SK-N-SH (cell line): ENCODE data around the gene UGCG. TPM values are rescaled to one million over a fixed set of nuclear protein-coding genes. Genes with fewer than 3 reads are reported as not detected.

Source experiments
- CTCF ChIA-PET: fragments of 300-600, 350-600 bp; formaldehyde crosslinking; extraction: SDS; loops from one replicate; lab custom pipeline; 2021; lab: Yijun Ruan, JAX
- POLR2A ChIA-PET: fragments of 350-600 bp; sonication (Branson Sonifier 250); formaldehyde crosslinking; extraction: SDS; loops from one replicate; lab custom pipeline; 2020; ENCODE audit warnings: antibody characterized with exemption, inconsistent platforms; lab: Yijun Ruan, JAX
- DNase-seq: peaks from one replicate; pipeline ENCODE4 v3.0.0; 2012
- H2AFZ ChIP-seq: fragments of 200-600 bp; sonication (generic); 2 replicates; pipeline ENCODE4 v1.8.1; 2016; ENCODE audit warnings: antibody characterized with exemption, mild to moderate bottlenecking, low read depth
- H3F3A ChIP-seq: fragments of 200-600 bp; sonication (generic); replicated peaks from 2 replicates; pipeline ENCODE3; 2016; ENCODE audit warnings: antibody characterized with exemption, mild to moderate bottlenecking; ENCODE audit not compliant: insufficient read depth
- H3K27ac ChIP-seq, 2 experiments: fragments of 200-500 bp in 1 of 2; fragments of 200-600 bp in 1 of 2; sonication (Bioruptor generic) in 1 of 2; sonication (generic), shearing (Covaris generic) in 1 of 2; 2 replicates each; pipeline versions ENCODE4 v1.5.1 to v1.6.1; 2014 to 2016; ENCODE audit warnings: low read depth in 2 of 2, inconsistent platforms in 1 of 2, low read length in 1 of 2, mild to moderate bottlenecking in 1 of 2, mixed read lengths in 1 of 2
- H3K27me3 ChIP-seq: fragments of 200-600 bp; sonication (generic), shearing (Covaris generic); 2 replicates; pipeline ENCODE4 v1.6.1; 2016; ENCODE audit warnings: mixed run types; ENCODE audit not compliant: insufficient read depth
- H3K36me3 ChIP-seq, 2 experiments: fragments of 200-500 bp in 1 of 2; fragments of 200-600 bp in 1 of 2; sonication (Bioruptor generic) in 1 of 2; sonication (generic) in 1 of 2; replicated peaks in 1 of 2; 2 replicates each; pipeline versions ENCODE3 to v1.5.1; 2014 to 2016; ENCODE audit warnings: low read length in 1 of 2, mild to moderate bottlenecking in 1 of 2; ENCODE audit not compliant: insufficient read depth in 2 of 2, control insufficient read depth in 1 of 2
- H3K4me1 ChIP-seq, 2 experiments: fragments of 200-500 bp in 1 of 2; fragments of 200-600 bp in 1 of 2; sonication (Bioruptor generic) in 1 of 2; sonication (generic), shearing (Covaris generic) in 1 of 2; 2 replicates each; pipeline versions ENCODE4 v1.5.1 to v1.6.1; 2014 to 2016; ENCODE audit warnings: low read depth in 1 of 2, low read length in 1 of 2, mixed run types in 1 of 2; ENCODE audit not compliant: insufficient read depth in 2 of 2, control insufficient read depth in 1 of 2
- H3K4me2 ChIP-seq: fragments of 200-600 bp; sonication (generic), shearing (Covaris generic); 2 replicates; pipeline ENCODE4 v1.6.1; 2017; ENCODE audit warnings: mixed run types
- H3K4me3 ChIP-seq, 2 experiments: fragments of 200-500 bp in 1 of 2; fragments of 200-600 bp in 1 of 2; sonication (Bioruptor generic) in 1 of 2; sonication (generic), shearing (Covaris generic) in 1 of 2; 2 replicates each; pipeline versions ENCODE4 v1.5.1 to v1.8.1; 2014 to 2016; ENCODE audit warnings: low read depth in 2 of 2, inconsistent platforms in 1 of 2, low read length in 1 of 2, mild to moderate bottlenecking in 1 of 2, mixed read lengths in 1 of 2, moderate library complexity in 1 of 2
- H3K79me2 ChIP-seq: fragments of 200-600 bp; sonication (generic); 2 replicates; pipeline ENCODE4 v1.8.1; 2017; ENCODE audit warnings: mild to moderate bottlenecking; ENCODE audit not compliant: insufficient read depth
- H3K9ac ChIP-seq: fragments of 200-600 bp; sonication (generic); 2 replicates; pipeline ENCODE4 v1.6.1; 2017; ENCODE audit warnings: mixed run types
- H3K9me2 ChIP-seq: fragments of 200-600 bp; sonication (generic); 2 replicates; pipeline ENCODE4 v1.6.1; 2017; ENCODE audit warnings: mixed run types
- H3K9me3 ChIP-seq: fragments of 200-600 bp; sonication (generic); 2 replicates; pipeline ENCODE4 v1.6.1; 2017; ENCODE audit warnings: mixed run types, mild to moderate bottlenecking, moderate library complexity
- H4K20me1 ChIP-seq: fragments of 200-600 bp; sonication (generic); 2 replicates; pipeline ENCODE4 v1.6.1; 2017; ENCODE audit warnings: mild to moderate bottlenecking, mixed run types; ENCODE audit not compliant: insufficient read depth
- CHD2 ChIP-seq: fragments of 150-350 bp; IDR thresholded peaks from 2 replicates; pipeline ENCODE4 v1.6.1; 2018; ENCODE audit warnings: low read length; ENCODE audit not compliant: partially characterized antibody
- EP300 ChIP-seq, 2 experiments: IDR thresholded peaks; 2 replicates each; pipeline versions ENCODE4 v1.4.0 to v1.6.1; 2012; ENCODE audit warnings: borderline replicate concordance in 1 of 2, low read depth in 1 of 2, low read length in 1 of 2
- FOSL2 ChIP-seq: IDR thresholded peaks from 2 replicates; pipeline ENCODE4 v1.4.0; 2012; ENCODE audit warnings: low read depth, mild to moderate bottlenecking, moderate library complexity, borderline replicate concordance
- GABPA ChIP-seq: IDR thresholded peaks from 2 replicates; pipeline ENCODE4 v1.4.0; 2012; ENCODE audit warnings: low read depth, mild to moderate bottlenecking
- GATA2 ChIP-seq: sonication (generic); formaldehyde crosslinking; IDR thresholded peaks from 2 replicates; pipeline ENCODE4 v1.5.0; 2020; ENCODE audit warnings: mild to moderate bottlenecking, missing genetic modification reagents
- JUND ChIP-seq: IDR thresholded peaks from 2 replicates; pipeline ENCODE4 v1.4.0; 2012
- MAX ChIP-seq: IDR thresholded peaks from 2 replicates; pipeline ENCODE4 v1.4.0; 2012; ENCODE audit warnings: low read depth
- MEF2A ChIP-seq: IDR thresholded peaks from 2 replicates; pipeline ENCODE4 v1.4.0; 2012; ENCODE audit warnings: low read depth, borderline replicate concordance
- MXI1 ChIP-seq: IDR thresholded peaks from 2 replicates; pipeline ENCODE4 v1.6.1; 2012; ENCODE audit warnings: mild to moderate bottlenecking, low read depth, low read length, improper control_type of control experiment
- NFIC ChIP-seq: IDR thresholded peaks from 2 replicates; pipeline ENCODE4 v1.4.0; 2012; ENCODE audit warnings: borderline replicate concordance
- POLR2AphosphoS5 ChIP-seq: IDR thresholded peaks from 2 replicates; pipeline ENCODE4 v1.6.1; 2012; ENCODE audit warnings: low read depth, low read length
- RAD21 ChIP-seq: IDR thresholded peaks from 2 replicates; pipeline ENCODE4 v1.6.1; 2012; ENCODE audit warnings: mild to moderate bottlenecking, low read length
- RFX5 ChIP-seq: IDR thresholded peaks from 2 replicates; pipeline ENCODE4 v1.6.1; 2012; ENCODE audit warnings: mild to moderate bottlenecking, improper control_type of control experiment, low read length
- RXRA ChIP-seq: IDR thresholded peaks from 2 replicates; pipeline ENCODE4 v1.4.0; 2012; ENCODE audit warnings: low read depth, mild to moderate bottlenecking, borderline replicate concordance
- SIN3A ChIP-seq: IDR thresholded peaks from 2 replicates; pipeline ENCODE4 v1.6.1; 2012; ENCODE audit warnings: low read depth, mild to moderate bottlenecking, low read length, moderate library complexity, borderline replicate concordance
- SMC3 ChIP-seq: IDR thresholded peaks from 2 replicates; pipeline ENCODE4 v1.6.1; 2012; ENCODE audit warnings: low read depth, low read length, improper control_type of control experiment
- TCF12 ChIP-seq: IDR thresholded peaks from 2 replicates; pipeline ENCODE4 v1.4.0; 2012
- YY1 ChIP-seq: IDR thresholded peaks from 2 replicates; pipeline ENCODE4 v1.4.0; 2012; ENCODE audit warnings: low read depth, mild to moderate bottlenecking
- WGBS: methylation state at CpG from one replicate; pipeline ENCODE4 v1.1.6; 2017; ENCODE audit warnings: low lambda C conversion rate; 5-methylcytosine and 5-hydroxymethylcytosine counted together
- polyA plus RNA-seq, 3 experiments: library from polyadenylated mRNA; depleted of rRNA; stranded (reverse); fragments of >200 nt; gene quantifications; 2 replicates each; pipeline ENCODE4 v1.2.3, GENCODE V29; 2012
- TF ChIP-seq, protein P1 (sequence below): fragments of 150-350 bp; IDR thresholded peaks from 2 replicates; pipeline ENCODE4 v1.6.1; 2017; ENCODE audit warnings: antibody characterized with exemption, low read length, low read depth, borderline replicate concordance
- TF ChIP-seq, protein P2 (sequence below): IDR thresholded peaks from 2 replicates; pipeline ENCODE4 v1.4.0; 2012; ENCODE audit warnings: low read depth, borderline replicate concordance
- TF ChIP-seq, protein P3 (sequence below): IDR thresholded peaks from 2 replicates; pipeline ENCODE4; 2012

The UGCG gene
- polyA plus RNA-seq, 1 of the 3 experiments (the other 2 are of a cell fraction): 20.0 TPM

DNA sequence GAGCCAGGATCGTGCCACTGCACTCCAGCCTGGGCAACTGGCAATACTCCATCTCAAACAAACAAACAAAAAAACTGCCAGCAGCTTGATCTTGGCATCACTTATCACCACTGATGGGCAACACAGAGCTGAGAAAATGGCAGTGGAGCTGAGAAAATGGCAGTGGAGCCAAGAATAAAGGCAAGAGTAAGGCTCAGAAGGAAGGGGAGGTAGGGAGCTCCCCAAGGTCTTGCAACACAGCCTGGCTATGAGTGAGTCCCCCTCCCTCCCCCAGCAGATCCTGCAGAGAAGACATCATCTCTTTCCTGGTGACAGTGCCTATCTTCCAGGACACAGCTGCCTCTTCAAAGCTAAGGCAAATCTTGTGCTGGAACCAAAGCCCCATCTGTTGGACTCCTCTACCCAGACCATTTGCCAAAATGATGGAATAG lies 70.3 kb downstream of the UGCG start:
- H4K20me1 ChIP-seq: no peaks in the 10 kb centered on the region
- ChIA-PET CTCF (interaction anchor here (0.9 kb wide), 1 partner anchor 11 kb away, joined by 3 read pairs; no protein-coding TSS in a partner anchor), POLR2A (no interaction called here)
- no peaks in the 10 kb centered on the region for H3K79me2 ChIP-seq
- no peaks in the 10 kb centered on the region for H3K9me3 ChIP-seq
- peaks cover 0 to 6% of the 10 kb centered on the region in 2 experiments; a peak in 1 of 4 replicates for H3K4me1 ChIP-seq
- no peak overlapping the region for H3K9ac ChIP-seq
- WGBS: 71% methylated on average over 1 of the region's 1 CpG
- no peak for DNase-seq
- TF ChIP-seq SMC3 (no peak), JUND (no peak), MAX (no peak), MXI1 (no peak), NFIC (no peak), RXRA (no peak), FOSL2 (no peak), SIN3A (no peak), TCF12 (no peak)
- H3K9me2 ChIP-seq: no peaks in the 10 kb centered on the region
- no peak overlapping the region for H2AFZ ChIP-seq
- no peak overlapping the region for H3K27ac ChIP-seq
- H3K4me3 ChIP-seq: no peak overlapping the region
- H3K4me2 ChIP-seq: no peak overlapping the region
- H3K36me3 ChIP-seq: no peaks in the 10 kb centered on the region
- no peaks in the 10 kb centered on the region for H3K27me3 ChIP-seq
- H3F3A ChIP-seq: peaks cover 9% of the 10 kb centered on the region

DNA sequence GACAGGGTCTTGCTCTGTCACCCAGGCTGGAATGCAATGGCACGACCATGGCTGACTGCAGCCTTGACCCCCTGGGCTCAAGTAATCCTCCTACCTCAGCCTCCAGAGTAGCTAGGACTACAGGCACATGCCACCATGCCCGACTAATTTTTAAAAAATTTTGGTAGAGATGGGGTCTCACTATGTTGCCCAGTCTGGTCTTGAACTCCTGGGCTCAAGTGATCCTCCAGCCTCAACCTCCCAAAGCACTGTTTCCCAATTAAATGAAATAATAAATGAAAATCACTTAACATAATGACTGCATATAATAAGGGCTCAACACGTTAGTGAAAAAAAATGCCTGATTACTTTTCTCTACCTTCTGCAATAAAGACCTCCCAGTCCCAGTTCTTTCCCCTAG lies 71.0 kb downstream of the UGCG start:
- DNase-seq: no peak
- H3K27me3 ChIP-seq: no peaks in the 10 kb centered on the region
- WGBS: 93% methylated on average over 3 of the region's 3 CpGs
- no peak overlapping the region for H2AFZ ChIP-seq
- H3K4me3 ChIP-seq: no peak overlapping the region
- H3K9me3 ChIP-seq: no peaks in the 10 kb centered on the region
- TF ChIP-seq GABPA (no peak), RFX5 (no peak), EP300 (IDR thresholded peaks at IDR 0.05; ENCODE audit: borderline replicate concordance in 1 of 2, low read depth in 1 of 2, low read length in 1 of 2) (no peak), RXRA (no peak), SMC3 (no peak), RAD21 (no peak), GATA2 (CRISPR knock-in tag) (no peak), POLR2AphosphoS5 (no peak), SIN3A (no peak), FOSL2 (no peak), CHD2 (no peak), TCF12 (no peak), JUND (no peak), NFIC (no peak), MEF2A (no peak), YY1 (no peak)
- TF ChIP-seq, protein P1, sequence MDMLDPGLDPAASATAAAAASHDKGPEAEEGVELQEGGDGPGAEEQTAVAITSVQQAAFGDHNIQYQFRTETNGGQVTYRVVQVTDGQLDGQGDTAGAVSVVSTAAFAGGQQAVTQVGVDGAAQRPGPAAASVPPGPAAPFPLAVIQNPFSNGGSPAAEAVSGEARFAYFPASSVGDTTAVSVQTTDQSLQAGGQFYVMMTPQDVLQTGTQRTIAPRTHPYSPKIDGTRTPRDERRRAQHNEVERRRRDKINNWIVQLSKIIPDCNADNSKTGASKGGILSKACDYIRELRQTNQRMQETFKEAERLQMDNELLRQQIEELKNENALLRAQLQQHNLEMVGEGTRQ: no peak
- TF ChIP-seq, protein P2, sequence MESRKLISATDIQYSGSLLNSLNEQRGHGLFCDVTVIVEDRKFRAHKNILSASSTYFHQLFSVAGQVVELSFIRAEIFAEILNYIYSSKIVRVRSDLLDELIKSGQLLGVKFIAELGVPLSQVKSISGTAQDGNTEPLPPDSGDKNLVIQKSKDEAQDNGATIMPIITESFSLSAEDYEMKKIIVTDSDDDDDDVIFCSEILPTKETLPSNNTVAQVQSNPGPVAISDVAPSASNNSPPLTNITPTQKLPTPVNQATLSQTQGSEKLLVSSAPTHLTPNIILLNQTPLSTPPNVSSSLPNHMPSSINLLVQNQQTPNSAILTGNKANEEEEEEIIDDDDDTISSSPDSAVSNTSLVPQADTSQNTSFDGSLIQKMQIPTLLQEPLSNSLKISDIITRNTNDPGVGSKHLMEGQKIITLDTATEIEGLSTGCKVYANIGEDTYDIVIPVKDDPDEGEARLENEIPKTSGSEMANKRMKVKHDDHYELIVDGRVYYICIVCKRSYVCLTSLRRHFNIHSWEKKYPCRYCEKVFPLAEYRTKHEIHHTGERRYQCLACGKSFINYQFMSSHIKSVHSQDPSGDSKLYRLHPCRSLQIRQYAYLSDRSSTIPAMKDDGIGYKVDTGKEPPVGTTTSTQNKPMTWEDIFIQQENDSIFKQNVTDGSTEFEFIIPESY: no peak
- TF ChIP-seq, protein P3, sequence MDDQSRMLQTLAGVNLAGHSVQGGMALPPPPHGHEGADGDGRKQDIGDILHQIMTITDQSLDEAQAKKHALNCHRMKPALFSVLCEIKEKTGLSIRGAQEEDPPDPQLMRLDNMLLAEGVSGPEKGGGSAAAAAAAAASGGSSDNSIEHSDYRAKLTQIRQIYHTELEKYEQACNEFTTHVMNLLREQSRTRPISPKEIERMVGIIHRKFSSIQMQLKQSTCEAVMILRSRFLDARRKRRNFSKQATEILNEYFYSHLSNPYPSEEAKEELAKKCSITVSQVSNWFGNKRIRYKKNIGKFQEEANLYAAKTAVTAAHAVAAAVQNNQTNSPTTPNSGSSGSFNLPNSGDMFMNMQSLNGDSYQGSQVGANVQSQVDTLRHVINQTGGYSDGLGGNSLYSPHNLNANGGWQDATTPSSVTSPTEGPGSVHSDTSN: no peak
- ChIA-PET CTCF (interaction anchor here (0.5 kb wide), 1 partner anchor 84 kb away, joined by 4 read pairs; no protein-coding TSS in a partner anchor), POLR2A (no interaction called here)
- H3K27ac ChIP-seq: no peak overlapping the region
- H3K9ac ChIP-seq: no peak overlapping the region
- no peaks in the 10 kb centered on the region for H3K36me3 ChIP-seq
- H3K79me2 ChIP-seq: no peaks in the 10 kb centered on the region
- no peaks in the 10 kb centered on the region for H3K9me2 ChIP-seq
- H3F3A ChIP-seq: peaks cover 9% of the 10 kb centered on the region
- H3K4me1 ChIP-seq: peaks cover 0 to 6% of the 10 kb centered on the region in 2 experiments; a peak in 1 of 4 replicates
- H4K20me1 ChIP-seq: no peaks in the 10 kb centered on the region
- no peak overlapping the region for H3K4me2 ChIP-seq
